GM18861 (cell line): ENCODE measurements around the gene WRNIP1.

Experiments
- ATAC-seq: cut with Tn5 transposase; IDR thresholded peaks from one replicate; pipeline ENCODE4 v1.9.1; 2021; ENCODE audit not compliant: unreplicated experiment

Gene WRNIP1

GRCh38 chr6:2765166-2765895 lies at the start of gene WRNIP1:
Gene WRNIP1, plus strand, starts transcription at chr6:2765393. Its CDS starts 230 bp downstream, at chr6:2765623.
- peak; percentile 83 for ATAC-seq

- no peak for ATAC-seq
These were observed 49.5 kb upstream of the WRNIP1 start for GRCh38 chr6:2715737-2716136.

DNA sequence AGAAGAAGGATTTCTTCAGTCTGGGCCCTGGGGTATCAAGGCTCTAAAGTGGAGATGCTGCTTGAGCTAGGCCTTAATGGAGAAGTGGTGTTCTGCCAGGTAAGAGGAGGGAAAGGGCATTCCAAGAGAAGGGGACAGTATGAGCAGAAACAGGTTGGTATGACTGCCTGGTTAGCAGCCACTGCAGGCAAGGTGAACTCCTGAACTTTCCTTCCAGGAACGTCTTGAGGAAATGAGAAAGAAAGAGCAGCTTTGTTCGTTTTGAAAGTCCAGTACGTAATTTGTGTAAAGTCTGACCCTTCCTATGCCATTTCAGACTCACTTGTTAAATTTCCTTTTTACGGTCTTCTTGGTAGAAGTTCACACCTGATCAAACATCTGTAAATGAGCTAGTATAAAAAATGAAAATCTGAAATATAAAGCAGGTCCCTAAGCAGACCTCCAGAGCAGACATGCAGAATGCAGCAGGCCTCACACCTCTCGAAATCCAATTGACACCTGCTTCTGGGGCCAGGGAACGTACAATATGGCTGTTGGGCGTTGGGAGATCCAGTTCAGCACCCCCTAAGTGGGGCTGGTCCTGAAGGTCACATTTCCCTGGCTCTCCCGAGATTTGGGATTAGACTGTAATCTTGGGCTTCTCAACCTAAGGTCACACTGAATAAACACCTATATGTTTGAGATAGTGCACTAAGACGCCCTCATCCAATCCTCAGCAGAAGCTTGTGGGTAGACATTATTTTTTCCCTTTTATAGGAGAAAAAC lies 48.1 kb upstream of the WRNIP1 start:
- ATAC-seq = no peak

DNA sequence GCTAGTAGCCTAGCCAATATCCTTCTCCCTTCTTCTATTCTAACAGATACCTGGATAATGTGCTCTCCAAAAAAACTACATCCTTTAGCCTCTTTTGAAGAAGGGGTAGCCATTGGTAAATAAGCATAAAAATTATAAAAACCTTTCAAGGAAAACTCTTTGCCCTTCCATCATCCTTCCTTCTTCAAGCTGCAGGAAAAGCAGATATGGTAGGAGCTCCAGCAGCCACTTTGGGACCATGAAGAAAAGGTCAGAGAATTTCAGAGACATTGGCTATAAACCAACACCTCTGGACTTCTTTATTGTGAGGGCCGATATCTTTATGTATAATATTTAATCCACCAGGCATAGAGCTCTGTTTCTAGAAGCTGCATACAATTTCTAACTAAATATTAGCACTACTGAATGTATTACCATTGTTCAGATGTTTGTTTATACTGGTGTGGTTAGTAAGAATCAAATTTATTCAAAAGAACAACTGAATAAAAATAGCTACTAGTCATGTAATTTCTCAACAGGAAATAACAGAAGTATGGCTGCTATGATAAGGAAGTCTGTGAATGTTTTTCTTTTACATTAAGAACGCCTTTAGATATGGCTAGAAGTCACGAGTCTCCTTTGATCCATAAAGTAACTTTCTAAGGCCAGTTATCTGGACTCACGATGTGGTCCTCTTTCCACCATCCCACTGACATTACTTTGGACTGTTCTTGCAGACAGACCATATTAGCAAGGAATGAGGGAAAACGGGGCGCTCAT lies 46.7 kb upstream of the WRNIP1 start:
- ATAC-seq = no peak

DNA sequence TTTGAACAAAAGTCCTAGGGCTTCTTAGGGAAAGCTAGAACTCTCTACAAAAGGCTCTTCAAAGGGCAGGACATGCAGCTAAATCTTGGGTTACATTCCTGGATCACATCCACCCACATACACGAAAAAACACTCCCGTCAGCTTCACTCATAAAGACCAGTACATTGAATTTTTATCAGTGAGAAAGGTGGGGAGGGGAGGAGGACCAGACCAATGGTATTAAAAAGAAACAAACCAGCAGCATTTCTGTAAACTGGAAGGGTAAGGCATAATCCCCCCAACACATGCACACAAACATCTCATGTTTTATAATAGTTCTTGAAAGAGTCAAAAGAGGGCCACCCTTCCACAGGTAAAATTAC lies 46.1 kb upstream of the WRNIP1 start:
- no peak for ATAC-seq

DNA sequence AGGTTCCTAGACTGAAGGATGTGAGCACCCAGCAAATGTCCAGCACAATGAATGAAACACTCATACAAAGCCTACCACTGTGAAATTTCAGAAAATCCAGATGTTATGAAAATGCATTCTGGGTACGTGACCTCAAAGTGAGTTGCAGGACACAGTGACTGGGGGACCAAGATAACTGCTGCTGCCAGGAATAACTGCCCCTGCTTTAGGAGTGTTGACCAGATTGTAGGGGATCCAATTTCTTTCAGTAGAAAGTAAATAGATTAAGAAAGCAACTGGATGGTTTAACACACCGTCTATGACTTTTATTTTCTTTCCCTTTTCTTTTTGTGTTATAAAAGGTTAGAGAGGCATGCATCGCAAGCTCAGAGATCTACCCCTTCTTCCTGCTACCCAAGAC lies 44.0 kb upstream of the WRNIP1 start:
- no peak for ATAC-seq

- no peak for ATAC-seq
These were observed 39.7 kb upstream of the WRNIP1 start for GRCh38 chr6:2725364-2725988.

- peak; percentile 82 for ATAC-seq
These were observed 39.1 kb upstream of the WRNIP1 start for GRCh38 chr6:2725999-2726567.

GRCh38 chr6:2729921-2730320 lies 35.3 kb upstream of the WRNIP1 start:
- no peak for ATAC-seq

GRCh38 chr6:2730353-2731107 lies 34.7 kb upstream of the WRNIP1 start:
- no peak for ATAC-seq

DNA sequence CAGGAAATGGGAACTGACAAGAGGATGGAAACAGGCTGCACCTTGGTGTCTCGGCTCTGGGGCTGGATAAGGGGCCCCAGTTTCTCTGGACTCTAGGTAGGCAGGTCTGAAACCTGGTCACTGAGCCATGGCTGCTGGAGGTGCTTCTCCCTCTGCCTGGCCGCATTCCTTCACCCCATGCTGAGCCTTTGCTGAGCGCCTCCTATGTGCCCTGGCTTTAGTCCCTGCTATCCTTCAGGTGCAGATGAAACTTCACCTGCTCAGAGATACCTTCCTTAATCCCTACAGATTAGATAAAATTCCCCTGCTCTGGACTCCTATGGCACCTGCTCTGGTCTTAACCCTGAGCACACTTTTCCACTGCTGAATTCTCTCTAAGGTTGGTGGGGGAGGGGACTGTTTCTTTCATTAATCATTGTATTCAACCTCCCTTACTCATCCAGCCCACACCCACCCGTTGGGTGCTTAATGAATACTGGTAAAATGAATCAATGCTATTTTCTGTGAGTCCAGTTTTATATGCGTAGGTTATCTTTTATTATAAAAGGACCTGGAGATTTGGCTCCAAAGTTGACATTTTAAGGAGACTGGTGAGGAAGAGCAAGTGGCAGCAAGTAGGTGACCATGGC lies 33.8 kb upstream of the WRNIP1 start:
- no peak for ATAC-seq

GRCh38 chr6:2732503-2733089 lies 32.6 kb upstream of the WRNIP1 start:
- no peak for ATAC-seq

DNA sequence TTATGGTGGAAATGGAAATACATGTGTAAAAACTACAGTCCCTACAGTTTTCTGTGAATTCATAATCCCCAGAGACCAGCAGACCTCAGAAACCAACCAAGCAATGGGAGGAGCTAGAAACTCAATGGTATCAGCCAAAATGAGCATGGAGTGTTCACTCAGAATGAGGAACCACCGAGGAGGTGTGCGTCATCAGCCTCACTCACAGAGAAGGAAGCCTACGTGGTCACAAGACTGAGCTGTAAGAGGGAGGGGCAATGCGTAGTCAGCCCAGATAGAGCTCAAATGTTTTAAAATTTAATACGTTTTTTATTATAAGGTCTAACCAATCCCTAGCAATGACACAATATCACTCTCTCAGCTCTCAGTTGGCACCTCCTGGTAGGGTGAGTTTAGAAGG lies 31.9 kb upstream of the WRNIP1 start:
- peak; percentile 95 for ATAC-seq

DNA sequence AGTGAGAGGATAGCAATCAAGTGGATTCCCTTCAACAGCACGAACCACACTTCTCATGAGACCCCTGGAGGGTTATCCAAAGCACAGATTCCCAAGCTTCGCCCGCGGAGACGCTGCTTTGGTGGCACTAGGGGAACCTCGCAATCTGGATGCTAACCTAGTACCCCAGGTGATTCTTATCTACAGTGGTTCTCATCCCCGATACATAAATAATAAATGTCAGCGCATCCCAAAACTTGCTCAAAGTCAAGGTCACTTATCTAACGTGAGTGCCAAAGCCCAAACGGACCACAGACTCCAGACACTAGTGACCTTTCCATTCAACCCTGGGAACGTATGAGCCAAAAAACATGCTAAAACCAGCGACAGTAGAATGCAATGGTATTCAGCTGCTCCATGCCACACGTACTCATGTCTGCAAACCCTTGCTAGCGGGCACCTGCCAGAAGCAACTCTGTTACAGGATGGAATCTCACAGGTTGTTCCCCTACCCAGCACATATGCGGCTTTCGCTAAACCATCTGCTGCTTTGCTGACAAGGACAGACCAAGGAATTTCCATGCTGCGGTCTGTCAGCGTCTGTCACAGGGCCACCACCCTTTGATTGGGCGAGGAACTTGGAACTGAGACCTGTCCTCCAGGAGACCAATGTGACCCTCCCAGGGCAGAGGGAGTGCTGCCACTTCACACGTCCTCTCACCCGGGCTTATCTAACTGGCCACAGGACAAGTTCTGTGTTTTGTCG lies 31.3 kb upstream of the WRNIP1 start:
- no peak for ATAC-seq

GRCh38 chr6:2734488-2735166 lies 30.6 kb upstream of the WRNIP1 start:
- no peak for ATAC-seq

GRCh38 chr6:2737885-2738284 lies 27.3 kb upstream of the WRNIP1 start:
- ATAC-seq = no peak

- ATAC-seq = no peak
These were observed 26.7 kb upstream of the WRNIP1 start for GRCh38 chr6:2738373-2738979.

- no peak for ATAC-seq
These were observed 25.9 kb upstream of the WRNIP1 start for GRCh38 chr6:2739335-2739734.
